Smooth muscle cell (in vitro differentiated cells): ENCODE measurements around the gene SLC2A11. TPM values are rescaled to one million over a fixed set of nuclear protein-coding genes. Genes with fewer than 3 reads are reported as not detected.

Experiments
- DNase-seq: peaks from one replicate; lab custom pipeline; 2025; ENCODE audit not compliant: unreplicated experiment; lab: John Stamatoyannopoulos, UW
- H2AFZ ChIP-seq: fragments of 200-600 bp; sonication (generic); 2 replicates; pipeline ENCODE4 v1.6.0; 2016; ENCODE audit warnings: antibody characterized with exemption, low read depth, mild to moderate bottlenecking
- H3F3A ChIP-seq: fragments of 200-600 bp; sonication (generic); 2 replicates; pipeline ENCODE4 v1.6.0; 2017; ENCODE audit warnings: antibody characterized with exemption, low read depth
- H3K27ac ChIP-seq: fragments of 200-600 bp; sonication (generic); 2 replicates; pipeline ENCODE4 v1.5.1; 2016; ENCODE audit warnings: low read depth, mild to moderate bottlenecking
- H3K27me3 ChIP-seq: fragments of 200-600 bp; sonication (generic); 2 replicates; pipeline ENCODE4 v1.6.1; 2016; ENCODE audit warnings: low read depth, mild to moderate bottlenecking
- H3K36me3 ChIP-seq: fragments of 200-600 bp; sonication (generic); 2 replicates; pipeline ENCODE4 v1.5.1; 2016; ENCODE audit warnings: low read depth
- H3K4me1 ChIP-seq: fragments of 200-600 bp; sonication (generic); 2 replicates; pipeline ENCODE4 v1.5.1; 2016; ENCODE audit warnings: low read depth
- H3K4me2 ChIP-seq: fragments of 200-600 bp; sonication (generic); 2 replicates; pipeline ENCODE4 v1.6.0; 2016; ENCODE audit warnings: mild to moderate bottlenecking
- H3K4me3 ChIP-seq: fragments of 200-600 bp; sonication (generic); 2 replicates; pipeline ENCODE4 v1.5.1; 2016; ENCODE audit warnings: mild to moderate bottlenecking
- H3K79me2 ChIP-seq: fragments of 200-600 bp; sonication (generic); 2 replicates; pipeline ENCODE4 v1.6.0; 2016; ENCODE audit warnings: low read depth, mild to moderate bottlenecking
- H3K9ac ChIP-seq: fragments of 200-600 bp; sonication (generic); 2 replicates; pipeline ENCODE4 v1.6.0; 2016; ENCODE audit warnings: low read depth
- H3K9me3 ChIP-seq: fragments of 200-600 bp; sonication (generic); replicated peaks from 2 replicates; pipeline ENCODE4 v1.5.1; 2016; ENCODE audit warnings: low read depth
- H4K20me1 ChIP-seq: fragments of 200-600 bp; sonication (generic); 2 replicates; pipeline ENCODE4 v1.6.0; 2016; ENCODE audit warnings: low read depth
- CTCF ChIP-seq: fragments of 200-600 bp; sonication (generic); IDR thresholded peaks from 2 replicates; pipeline ENCODE4 v1.5.1; 2017; ENCODE audit warnings: borderline replicate concordance, mild to moderate bottlenecking, antibody characterized with exemption; ENCODE audit not compliant: insufficient read depth, poor library complexity, severe bottlenecking
- WGBS: methylation state at CpG from one replicate; pipeline ENCODE4 v1.1.7; 2016; ENCODE audit warnings: low lambda C conversion rate; 5-methylcytosine and 5-hydroxymethylcytosine counted together
- polyA plus RNA-seq: library from polyadenylated mRNA; unstranded; fragments of >200 nt; fragmentation: Nextera tagmentation; extraction: Ambion mirVana; gene quantifications from 2 replicates; pipeline ENCODE4 v1.2.1, GENCODE V29; 2016
- total RNA-seq: library from RNA; depleted of rRNA; stranded (reverse); fragments of >200 nt; gene quantifications from 2 replicates; pipeline ENCODE4 v1.2.3, GENCODE V29; 2014

SLC2A11 gene
- total and polyA plus RNA-seq, 2 experiments from 2014 or later, result 3.5 to 9.5 TPM

DNA sequence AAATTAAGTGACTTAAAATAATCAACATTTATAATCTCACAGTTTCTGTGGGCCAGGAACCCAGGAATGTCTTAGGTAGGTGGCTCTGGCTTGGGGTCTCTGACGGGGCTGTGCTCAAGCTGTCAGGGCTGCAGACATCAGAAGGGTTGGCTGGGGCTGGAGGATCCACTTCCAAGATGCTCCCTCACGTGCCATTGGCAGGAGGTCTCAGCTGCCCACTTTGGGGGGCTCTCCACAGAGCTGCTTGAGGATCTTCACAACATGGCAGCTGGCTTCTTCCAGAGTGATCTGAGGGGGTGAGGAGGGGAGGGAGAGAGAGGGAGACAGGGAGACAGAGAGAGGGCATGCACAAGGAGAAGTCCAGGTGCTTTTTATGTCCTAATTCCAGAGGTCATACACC, 18.1 kb downstream of the SLC2A11 start:
- Histone ChIP-seq H3K9ac (no peak overlapping the region), H3K4me2 (no peak overlapping the region), H3F3A (no peaks in the 10 kb centered on the region), H3K27ac (no peak overlapping the region), H3K79me2 (no peaks in the 10 kb centered on the region), H3K4me3 (no peak overlapping the region), H3K27me3 (no peaks in the 10 kb centered on the region), H3K9me3 (no peaks in the 10 kb centered on the region), H3K4me1 (no peaks in the 10 kb centered on the region), H4K20me1 (no peaks in the 10 kb centered on the region), H3K36me3 (peaks cover 3% of the 10 kb centered on the region), H2AFZ (no peak overlapping the region)
- WGBS, result 95% methylated on average over 2 of the region's 2 CpGs
- no peak for DNase-seq
- TF ChIP-seq CTCF, result no peak

DNA sequence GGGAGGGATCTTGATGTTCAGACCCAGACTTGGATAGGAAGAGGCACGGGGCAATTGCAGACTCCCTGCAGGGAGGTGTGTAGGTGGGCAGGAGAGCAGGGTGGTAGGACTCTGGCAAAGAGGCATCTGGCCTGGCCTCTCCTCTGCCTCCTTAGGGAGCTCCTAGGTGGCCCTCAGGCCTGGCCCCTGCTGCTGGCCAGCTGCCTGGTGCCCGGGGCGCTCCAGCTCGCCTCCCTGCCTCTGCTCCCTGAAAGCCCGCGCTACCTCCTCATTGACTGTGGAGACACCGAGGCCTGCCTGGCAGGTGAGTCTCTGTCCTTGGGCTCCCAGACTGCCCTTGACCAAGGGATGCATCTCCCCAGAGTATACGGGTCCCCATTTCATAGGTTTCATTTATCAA, 19.9 kb downstream of the SLC2A11 start:
- H3K4me2 ChIP-seq, result no peak overlapping the region
- no peak for TF ChIP-seq CTCF
- no peaks in the 10 kb centered on the region for H3K9me3 ChIP-seq
- H3K79me2 ChIP-seq, result no peaks in the 10 kb centered on the region
- no peaks in the 10 kb centered on the region for H4K20me1 ChIP-seq
- peaks cover 3% of the 10 kb centered on the region for H3K36me3 ChIP-seq
- H3K27me3 ChIP-seq, result no peaks in the 10 kb centered on the region
- H3K27ac ChIP-seq, result no peak overlapping the region
- DNase-seq, result no peak
- 95% methylated on average over 8 of the region's 8 CpGs for WGBS
- H2AFZ ChIP-seq, result no peak overlapping the region
- no peak overlapping the region for H3K4me3 ChIP-seq
- H3K9ac ChIP-seq, result no peak overlapping the region
- no peaks in the 10 kb centered on the region for H3F3A ChIP-seq
- H3K4me1 ChIP-seq, result no peaks in the 10 kb centered on the region

DNA sequence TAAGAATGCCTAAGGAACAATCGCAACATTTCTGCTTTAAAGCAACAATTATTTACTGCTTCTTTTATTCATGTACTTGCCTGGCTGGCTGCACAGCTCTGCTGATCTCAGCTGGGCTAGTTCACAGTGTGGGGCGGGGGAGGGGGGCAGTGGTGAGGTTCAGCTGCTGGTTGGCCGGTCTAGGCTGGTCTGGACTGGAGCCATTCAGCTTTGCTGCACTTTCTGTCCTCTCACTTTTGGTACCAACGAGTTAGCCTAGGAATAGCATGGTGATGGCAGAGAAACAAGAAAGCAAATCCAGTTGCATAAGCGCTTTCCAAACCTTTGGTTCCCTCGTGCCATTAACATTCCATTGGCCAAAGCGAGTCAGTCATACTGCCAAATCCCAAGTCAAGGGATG, 20.5 kb downstream of the SLC2A11 start:
- H3K27me3 ChIP-seq, result no peaks in the 10 kb centered on the region
- H3K27ac ChIP-seq, result no peak overlapping the region
- H2AFZ ChIP-seq, result no peak overlapping the region
- H3K9me3 ChIP-seq, result no peaks in the 10 kb centered on the region
- no peaks in the 10 kb centered on the region for H4K20me1 ChIP-seq
- H3K4me2 ChIP-seq, result no peak overlapping the region
- H3K4me3 ChIP-seq, result no peak overlapping the region
- no peak overlapping the region for H3K9ac ChIP-seq
- DNase-seq, result no peak
- 91% methylated on average over 7 of the region's 7 CpGs for WGBS
- no peaks in the 10 kb centered on the region for H3K79me2 ChIP-seq
- peaks cover 3% of the 10 kb centered on the region for H3K36me3 ChIP-seq
- H3F3A ChIP-seq, result no peaks in the 10 kb centered on the region
- TF ChIP-seq CTCF, result no peak
- H3K4me1 ChIP-seq, result no peaks in the 10 kb centered on the region

DNA sequence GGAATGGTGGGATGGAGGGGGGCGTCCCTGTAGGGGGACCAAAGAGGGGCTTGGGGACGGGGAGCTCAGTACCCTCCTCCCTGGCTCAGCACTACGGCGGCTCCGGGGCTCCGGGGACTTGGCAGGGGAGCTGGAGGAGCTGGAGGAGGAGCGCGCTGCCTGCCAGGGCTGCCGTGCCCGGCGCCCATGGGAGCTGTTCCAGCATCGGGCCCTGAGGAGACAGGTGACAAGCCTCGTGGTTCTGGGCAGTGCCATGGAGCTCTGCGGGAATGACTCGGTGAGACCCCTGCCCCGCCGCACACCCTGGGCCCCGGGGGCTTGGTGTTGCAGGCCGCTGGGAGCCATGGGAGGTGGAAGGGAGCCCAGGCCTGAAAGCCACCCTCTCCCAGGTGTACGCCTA, 24.7 kb downstream of the SLC2A11 start:
- Histone ChIP-seq H3K27ac (no peak overlapping the region), H3K36me3 (no peaks in the 10 kb centered on the region), H2AFZ (no peak overlapping the region), H3K9ac (no peak overlapping the region), H3K9me3 (no peaks in the 10 kb centered on the region), H3K27me3 (no peaks in the 10 kb centered on the region), H3K4me3 (no peak overlapping the region), H3K4me2 (no peak overlapping the region), H3K79me2 (no peaks in the 10 kb centered on the region), H3F3A (no peaks in the 10 kb centered on the region), H3K4me1 (no peaks in the 10 kb centered on the region), H4K20me1 (no peaks in the 10 kb centered on the region)
- no peak for TF ChIP-seq CTCF
- DNase-seq, result no peak
- 100% methylated on average over 10 of the region's 20 CpGs for WGBS
